ENCODE data around the gene TEX48.

DNA sequence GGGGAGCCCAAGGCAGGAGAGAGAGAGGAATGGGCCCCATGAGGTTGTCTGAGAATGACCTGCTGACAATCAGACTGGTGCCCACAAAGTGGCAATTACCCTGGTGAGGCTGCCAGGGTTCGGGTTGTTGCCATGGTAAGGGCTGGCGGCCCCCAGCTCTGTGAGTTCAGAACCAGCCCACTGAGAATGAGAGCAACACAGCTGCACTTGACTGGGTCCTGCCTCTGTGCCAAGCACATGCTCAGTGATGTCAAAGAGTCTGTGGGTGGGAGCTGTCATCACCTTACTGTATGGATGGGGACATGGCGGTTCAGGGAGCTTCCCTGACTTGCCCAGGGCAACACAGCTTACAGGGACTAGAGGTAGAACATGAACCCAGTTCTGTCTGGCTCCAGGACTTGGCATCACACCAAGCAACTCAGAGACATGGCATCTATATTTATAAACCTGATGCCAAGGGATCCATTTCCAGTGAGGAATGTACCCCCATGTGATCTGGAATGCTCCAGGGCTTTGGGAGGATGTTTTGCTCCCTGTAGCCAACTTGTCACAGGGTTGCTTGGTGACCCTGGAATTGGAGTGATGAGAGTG, 38.2 kb upstream of the TEX48 start:
- TF ChIP-seq SIN3A (IDR thresholded peaks at IDR 0.05; ENCODE audit: borderline replicate concordance, insufficient read depth, low read length) (no peak), FOXP2 (optimal IDR thresholded peaks at IDR 0.05; ENCODE audit: borderline replicate concordance, extremely low read depth, extremely low read length, insufficient read depth) (no peak), TAF1 (IDR thresholded peaks at IDR 0.05; ENCODE audit: borderline replicate concordance, insufficient read depth, low read length) (no peak), POLR2AphosphoS5 (IDR thresholded peaks at IDR 0.05; ENCODE audit: low read depth, low read length) (no peak)
- TF ChIP-seq, protein P1, sequence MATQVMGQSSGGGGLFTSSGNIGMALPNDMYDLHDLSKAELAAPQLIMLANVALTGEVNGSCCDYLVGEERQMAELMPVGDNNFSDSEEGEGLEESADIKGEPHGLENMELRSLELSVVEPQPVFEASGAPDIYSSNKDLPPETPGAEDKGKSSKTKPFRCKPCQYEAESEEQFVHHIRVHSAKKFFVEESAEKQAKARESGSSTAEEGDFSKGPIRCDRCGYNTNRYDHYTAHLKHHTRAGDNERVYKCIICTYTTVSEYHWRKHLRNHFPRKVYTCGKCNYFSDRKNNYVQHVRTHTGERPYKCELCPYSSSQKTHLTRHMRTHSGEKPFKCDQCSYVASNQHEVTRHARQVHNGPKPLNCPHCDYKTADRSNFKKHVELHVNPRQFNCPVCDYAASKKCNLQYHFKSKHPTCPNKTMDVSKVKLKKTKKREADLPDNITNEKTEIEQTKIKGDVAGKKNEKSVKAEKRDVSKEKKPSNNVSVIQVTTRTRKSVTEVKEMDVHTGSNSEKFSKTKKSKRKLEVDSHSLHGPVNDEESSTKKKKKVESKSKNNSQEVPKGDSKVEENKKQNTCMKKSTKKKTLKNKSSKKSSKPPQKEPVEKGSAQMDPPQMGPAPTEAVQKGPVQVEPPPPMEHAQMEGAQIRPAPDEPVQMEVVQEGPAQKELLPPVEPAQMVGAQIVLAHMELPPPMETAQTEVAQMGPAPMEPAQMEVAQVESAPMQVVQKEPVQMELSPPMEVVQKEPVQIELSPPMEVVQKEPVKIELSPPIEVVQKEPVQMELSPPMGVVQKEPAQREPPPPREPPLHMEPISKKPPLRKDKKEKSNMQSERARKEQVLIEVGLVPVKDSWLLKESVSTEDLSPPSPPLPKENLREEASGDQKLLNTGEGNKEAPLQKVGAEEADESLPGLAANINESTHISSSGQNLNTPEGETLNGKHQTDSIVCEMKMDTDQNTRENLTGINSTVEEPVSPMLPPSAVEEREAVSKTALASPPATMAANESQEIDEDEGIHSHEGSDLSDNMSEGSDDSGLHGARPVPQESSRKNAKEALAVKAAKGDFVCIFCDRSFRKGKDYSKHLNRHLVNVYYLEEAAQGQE (IDR thresholded peaks at IDR 0.05; ENCODE audit: insufficient read depth in 1 of 2, low read depth in 2 of 2, low read length in 2 of 2): no peak

All from PFSK-1 (cell line).